Fibroblast of skin of back (primary cell): ENCODE measurements around the gene RNF39.

Source experiments
- DNase-seq: peaks from one replicate; pipeline ENCODE4 v3.0.0-alpha.2; 2013

The RNF39 gene

DNA sequence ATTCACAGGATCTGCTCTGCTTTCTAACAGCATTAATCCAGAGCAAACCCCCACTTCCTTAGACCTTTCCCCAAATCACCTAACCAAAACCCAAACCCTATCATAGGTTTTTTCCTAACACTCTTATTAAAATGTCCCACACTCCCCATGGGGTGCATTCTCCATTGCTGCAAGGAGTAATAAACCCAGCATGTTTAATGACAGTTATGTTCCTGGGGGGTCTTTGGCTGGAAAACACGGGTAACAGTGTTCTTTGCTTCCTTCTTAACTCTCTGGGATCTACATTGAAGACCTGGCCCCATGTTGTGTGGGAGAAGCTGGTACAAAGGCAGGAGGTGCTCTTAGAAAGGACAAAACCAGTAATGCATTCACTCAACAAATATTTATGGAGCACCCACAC, 21.3 kb upstream of the RNF39 start:
- DNase-seq, result no peak

DNA sequence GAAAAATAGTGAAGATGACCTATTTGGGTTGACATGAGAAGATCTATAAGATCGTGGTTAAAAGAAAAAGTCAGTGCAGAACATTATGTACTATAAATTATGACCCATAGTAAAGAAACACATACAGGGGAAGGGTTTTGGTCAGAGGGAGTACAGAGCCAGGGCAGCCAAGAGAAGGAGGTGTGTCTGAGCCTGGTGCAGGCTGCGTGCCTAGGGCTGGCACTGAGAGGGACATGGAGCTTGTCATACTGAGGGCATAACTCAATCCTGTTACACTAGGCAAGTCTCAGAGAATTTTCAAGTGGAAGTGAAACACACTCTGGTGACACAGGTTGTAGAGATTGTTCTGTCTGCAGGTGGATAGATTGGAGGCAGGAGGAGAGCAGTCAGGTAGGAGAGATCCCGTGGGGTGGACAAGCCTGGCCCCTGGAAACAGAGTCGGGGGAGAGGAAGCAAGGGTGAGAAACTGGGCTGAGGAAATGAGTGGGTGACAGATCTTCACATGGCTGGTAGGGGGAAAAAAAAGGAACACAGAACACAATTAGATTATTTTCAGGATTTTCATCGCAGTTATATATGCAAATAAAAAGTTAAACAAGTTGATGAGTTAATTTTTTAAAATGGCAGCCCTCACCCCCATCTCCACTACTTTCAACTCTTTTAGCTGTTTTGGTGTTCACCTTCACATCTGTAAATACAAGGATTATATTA, 18.5 kb upstream of the RNF39 start:
- no peak for DNase-seq

DNA sequence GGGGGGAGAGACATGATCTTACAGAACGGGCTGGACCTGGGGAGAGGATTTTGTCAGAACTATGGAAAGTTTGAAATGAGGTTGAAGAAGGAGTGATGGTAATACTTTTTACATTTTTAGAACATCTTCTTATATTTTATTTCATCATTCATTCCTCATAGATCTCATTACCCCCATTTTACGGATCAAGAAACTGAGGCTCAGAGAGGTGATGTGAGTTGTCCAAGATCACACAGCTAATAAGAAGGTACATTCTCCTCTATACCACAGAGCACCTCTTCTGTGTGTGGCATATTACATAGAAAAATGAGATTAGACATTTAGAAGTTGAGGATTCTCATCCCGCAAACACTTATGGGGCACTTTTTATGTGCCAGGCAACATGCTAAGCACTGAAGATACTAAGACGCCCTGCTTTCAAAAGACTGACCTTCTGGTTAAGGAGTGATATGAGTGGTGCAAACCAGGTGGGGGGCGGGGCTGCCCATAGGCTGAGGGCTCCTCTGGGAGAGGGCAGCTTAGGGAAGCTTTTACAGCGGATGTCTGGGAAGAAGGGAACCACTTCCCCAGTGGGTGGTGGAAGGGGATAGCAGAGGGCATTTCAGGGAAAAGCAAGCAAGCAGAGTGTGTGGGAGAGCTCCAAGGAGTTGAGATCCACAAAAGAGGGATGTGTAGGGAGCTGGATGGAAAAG, 17.4 kb upstream of the RNF39 start:
- no peak for DNase-seq

DNA sequence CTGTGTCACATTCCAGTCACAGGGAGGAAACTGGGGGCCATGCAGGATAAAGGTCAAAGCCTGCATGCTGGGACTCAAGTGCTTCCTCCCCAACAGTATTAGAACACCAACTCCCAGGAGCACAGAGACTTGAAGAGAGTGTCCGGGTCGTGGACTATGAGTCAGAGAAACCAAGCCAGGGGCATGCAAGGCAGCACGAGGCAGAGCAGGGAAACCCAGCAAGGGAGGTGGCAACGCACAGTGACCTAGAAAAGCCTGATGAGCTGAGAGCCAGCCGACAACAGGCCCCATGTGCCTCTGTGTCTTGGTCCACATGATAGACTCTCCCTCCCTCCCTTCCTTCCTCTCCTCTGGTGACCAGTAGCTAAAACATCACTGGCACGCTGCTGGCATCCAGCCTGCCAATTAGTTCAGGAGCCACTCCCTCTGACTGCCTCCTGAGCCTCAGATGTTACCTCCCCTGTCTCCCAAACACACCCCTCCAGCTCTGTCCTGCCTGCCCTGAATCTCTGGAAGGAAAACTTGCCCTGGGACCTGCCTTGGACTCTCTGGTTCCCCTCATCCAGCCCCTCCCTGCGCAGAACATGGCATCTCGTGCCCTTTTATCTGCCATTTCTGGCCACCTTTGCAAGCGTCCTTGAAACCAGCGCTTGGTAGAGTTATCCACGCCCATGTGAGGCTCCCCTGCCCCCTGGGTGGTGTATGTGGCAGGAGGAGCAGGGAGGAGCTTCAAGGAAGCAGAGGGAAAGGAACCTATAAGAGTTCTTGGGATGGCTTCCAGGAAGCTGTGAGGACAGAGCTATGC, 16.2 kb upstream of the RNF39 start:
- DNase-seq, result peak; percentile 82

DNA sequence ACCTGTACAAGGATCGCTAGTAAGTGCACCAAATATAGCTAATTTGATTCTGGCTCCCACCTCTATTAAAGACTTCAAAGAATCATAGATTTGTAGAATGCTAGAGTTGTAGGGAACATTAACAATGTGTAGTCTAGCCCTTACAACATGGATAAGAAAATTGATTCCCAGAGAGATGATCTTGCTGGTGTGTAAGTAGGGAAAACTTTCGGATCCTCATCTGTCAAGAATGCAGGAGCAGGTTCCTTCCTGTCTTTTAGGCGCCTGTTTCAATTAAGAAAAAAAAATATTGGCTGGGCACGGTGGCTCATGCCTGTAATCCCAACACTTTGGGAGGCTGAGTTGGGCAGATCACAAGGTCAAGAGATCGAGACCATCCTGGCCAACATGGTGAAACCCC, 12.3 kb upstream of the RNF39 start:
- DNase-seq, result no peak

GRCh38 chr6:30077218-30077617, 1.6 kb upstream of the RNF39 start:
- DNase-seq, result no peak

DNA sequence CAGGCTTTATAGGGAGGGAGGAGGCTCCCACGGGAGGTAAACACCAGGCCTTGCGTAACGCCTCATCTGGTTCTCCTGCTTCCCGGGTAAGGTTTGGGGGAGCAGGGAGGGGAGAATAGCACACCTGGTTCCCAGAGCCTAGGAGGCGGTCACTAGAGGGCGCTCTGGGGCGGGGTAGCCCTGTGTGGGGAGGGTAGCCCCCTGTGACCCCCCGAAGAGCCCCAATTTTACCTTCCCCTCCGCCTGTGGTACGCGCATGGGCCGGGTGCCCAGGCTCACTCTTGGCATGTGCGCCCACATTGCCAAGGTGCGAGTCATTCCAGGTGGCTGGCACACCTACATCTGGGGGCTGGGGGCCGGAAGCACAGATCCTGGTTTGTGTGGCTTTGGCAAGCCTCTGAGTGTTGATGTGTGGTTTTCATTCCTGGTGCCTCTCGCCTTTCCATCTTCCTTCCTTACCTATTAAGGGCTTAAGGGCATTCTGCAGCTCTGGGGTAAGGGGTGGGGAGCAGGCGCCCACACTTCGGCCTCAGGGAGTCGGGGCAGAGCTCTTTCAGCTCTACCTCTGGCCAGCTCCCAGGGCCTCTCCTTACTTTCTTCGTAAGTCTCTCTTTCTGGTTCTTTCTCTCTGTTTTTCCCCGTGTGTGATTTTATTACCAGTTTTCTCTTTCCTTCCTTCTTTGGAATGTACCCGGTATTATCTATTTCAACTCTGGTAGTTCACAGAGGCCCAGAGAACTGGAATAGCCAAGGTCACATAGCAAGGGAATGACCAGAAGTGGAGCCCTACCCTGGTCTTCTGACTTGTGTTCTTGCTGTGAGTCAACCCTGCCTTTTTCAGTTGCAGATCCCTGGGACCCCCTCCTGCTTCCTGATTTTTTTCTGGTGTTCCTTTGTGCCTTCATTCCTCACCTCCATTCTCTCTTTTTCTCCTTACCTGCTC, 492 bp upstream of the RNF39 start:
- no peak for DNase-seq

DNA sequence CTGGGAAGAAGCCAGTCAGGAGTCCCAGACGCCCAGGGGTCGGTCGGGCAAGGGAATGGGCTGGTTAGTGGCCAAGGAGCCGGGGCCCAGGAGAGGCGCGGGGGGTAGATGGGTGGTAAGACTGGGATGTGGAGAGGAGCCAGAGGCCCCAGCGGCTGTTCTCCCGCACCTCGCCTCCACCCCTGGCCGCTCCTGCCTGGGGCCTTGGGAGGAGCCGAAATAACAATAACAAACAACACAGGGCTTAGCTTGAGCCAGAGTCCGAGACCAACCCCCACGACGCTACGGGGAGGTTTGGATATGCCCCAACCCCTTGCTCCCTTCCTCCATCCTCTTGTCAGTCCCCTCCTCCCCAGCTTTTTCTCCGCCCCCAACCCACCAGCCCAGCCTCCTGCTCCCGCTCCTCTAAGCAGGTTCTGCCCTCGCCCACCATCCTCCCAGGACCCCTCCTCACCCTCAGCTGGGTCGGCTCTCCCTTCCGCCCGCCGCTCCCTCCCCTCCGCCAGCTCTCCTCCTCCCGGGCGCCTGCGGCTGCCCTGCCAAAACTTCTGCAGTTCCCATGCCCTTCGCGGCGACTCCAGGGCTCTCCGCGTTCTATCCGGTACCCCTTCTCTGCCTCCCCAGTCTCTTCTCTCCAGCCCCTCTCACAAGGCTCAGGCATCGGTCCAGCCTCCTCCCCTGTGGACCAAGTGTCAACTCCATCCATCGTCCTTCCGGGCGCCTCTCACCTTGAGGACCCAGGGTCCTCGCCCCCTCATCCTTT, 1.1 kb downstream of the RNF39 start:
- DNase-seq, result no peak

DNA sequence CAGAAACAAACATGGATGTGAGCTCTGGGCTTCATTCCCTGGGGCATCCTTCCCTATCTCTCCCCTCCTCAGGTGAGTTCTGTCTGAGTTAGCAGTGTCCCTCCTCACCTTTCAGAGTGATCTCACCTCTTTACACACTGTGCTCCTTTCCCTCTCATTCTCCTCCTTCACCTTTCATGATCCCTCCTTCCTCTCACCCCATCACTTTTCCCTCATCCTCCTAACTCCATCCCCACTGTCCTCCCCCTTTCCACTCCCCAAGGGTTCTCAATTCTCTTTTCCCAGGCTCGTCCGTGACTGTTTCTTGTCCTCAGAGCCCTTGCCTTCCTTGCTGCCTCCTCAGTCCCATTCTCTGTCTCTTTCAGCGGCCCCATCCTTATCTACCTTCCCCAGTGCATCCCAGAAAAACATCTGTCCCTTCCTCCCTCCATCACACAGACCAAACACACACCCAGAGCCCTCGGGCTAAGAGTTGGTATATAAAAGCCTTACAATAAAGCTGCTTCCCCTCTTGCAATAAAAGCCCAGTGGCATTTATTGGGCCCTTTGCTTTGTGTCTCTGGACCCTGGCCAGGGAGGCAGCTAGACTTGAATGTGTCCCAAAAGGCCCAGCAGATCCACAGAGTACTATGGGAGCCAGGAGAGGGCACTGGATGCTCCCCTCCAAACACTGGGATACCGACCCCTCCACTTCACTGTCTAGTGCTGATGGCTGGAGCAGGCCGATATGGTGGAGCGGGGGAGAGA, 1.9 kb downstream of the RNF39 start:
- DNase-seq, result no peak

DNA sequence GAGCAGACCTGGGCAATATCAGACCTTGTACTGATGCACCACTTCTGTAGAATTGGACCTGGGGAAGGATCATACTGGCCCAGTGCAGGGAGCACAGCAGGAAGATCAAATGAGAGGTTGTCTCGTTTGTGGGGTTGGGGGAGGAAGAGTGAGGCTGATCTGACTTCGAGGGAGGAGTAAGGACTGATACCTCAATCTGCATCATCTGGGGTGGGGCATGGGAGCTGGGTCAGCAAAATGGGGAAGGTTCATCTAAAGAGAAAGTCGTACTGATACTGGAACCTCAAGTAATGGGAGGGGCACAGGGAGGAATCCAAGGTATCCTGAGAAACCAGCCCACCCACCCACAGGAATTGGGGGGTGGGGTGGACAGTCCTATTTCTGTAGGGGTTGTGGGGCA, 3.7 kb downstream of the RNF39 start:
- DNase-seq, result no peak

GRCh38 chr6:30071081-30071818, 4.3 kb downstream of the RNF39 start:
- peak; percentile 27 for DNase-seq

DNA sequence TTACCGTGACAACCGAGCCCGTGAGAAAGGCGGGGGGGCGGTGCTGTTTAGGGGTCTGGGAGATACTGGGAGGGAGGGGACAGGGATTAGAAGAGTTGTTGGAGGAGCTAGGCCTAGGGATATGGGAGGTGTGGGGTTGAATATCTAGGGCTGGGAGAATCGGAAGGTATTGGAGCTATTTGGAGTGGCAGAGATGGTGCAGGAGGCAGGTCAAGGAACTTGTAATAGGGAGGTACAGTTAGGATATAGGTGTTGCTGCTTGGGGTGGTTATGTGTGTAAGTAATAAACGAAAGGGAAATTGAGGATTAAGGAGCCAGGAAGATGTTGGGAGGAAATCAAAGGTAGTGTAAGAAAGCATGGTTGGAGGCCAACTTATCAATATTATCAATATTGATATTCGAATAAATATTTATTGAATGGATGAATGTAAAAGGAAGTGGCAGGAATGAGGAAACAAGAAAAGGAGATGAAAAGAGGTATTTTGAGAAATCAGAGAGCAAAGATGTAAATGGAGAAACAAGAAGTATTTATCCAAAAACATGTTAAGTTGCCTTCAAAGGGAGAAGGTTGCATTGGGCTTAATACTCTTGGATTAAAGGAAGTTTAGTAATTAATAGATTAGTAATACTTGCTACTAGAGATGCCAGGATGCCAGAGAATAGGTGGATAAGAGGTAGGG, 8.0 kb downstream of the RNF39 start:
- DNase-seq, result no peak

DNA sequence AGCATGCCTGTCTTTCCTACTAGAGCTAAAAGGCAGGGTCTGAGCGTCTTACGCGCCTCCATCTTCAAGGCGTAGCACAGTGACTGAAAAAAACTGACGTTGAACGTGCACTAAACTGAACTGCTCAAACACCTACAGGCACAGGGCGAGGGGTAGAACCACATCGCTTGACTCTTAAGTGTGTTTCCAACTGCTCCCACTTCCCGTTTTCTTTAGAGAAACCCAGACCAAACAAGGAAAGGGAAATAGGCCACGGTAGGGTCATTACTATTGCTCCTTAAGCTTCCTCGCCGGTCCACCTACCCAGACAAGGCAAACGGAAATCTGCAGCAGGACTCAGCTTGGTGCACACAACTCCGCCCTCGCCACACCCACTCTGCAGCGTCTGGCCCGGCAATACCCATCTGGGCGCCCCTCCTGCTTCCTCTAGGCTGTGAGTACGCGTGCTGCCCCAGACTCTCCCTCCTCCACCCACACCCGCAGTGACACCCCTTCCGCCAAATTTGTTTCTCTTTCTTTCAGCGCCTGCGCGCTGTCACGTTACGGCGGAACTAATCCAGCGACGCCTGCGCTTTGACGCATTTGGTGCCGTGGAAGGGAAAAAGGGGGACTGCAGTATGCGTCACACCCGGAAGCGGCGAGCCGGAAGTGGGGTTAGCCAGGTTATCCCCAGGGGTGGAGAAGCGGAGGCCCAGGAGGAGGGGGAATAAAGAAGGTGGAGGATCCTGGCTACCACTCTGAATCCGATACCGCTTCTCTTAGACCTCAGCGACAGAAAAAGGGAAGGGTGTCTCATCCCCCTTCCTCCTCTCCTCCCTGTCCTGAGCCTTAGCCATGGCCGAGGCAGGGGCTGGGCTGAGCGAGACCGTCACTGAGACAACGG, 8.8 kb downstream of the RNF39 start, which contains the start of gene PPP1R11:
Gene PPP1R11, plus strand, starts transcription at position 622 of the 883 bp plus-strand sequence. Its CDS starts 213 bp downstream, at position 835.
- DNase-seq, result peak; percentile 99

DNA sequence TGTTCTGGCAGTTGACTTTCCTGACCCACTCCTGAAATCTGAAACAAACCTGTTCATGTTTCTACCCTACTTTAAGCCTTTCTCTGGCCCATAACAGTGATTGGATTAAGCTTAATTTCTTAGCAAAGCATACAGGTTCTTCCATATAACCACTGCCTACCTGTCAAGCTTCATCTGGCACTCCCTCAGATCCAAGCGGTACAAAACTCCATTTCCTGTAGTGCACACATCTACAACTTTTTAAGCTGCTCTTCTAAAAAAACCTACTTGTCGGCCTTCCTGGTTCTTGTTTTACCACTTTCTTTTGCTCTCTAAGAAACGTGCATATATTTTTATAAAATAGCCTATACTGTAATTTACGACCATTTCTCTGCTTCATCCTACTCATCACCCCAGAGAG, 9.5 kb downstream of the RNF39 start:
- DNase-seq, result no peak

- no peak for DNase-seq
Measured at GRCh38 chr6:30063315-30063714, 12.3 kb downstream of the RNF39 start.

DNA sequence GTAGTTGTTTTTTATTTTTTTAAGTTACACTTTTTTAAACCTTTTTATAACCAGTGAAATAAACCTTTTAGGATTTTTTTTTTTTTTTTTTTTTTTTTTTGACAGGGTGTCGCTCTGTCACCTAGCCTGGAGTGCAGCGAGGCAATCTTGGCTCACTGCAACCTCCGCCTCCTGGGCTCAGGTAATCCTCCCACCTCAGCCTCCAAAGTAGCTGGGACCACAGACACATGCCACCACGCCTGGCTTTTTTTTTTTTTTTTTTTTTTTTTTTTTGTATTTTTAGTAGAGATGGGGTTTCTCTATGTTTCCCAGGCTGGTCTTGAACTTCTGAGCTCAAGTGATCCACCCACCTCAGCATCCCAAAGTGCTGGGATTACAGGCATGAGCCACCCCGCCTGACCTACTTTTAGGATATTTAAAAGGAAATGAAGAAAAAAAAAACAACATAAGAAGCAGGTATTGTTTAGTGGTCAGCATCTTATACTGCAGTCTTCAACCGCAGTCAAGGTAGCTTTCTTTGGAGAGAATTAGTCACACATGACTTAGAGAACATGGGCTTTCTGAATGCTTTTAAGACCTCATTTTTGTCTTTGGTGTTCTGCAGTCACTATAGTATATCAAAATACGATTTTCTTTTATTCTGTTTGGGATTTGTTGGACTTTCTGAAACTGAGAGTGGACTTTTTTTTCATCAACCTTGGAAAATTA, 12.9 kb downstream of the RNF39 start:
- DNase-seq, result no peak

DNA sequence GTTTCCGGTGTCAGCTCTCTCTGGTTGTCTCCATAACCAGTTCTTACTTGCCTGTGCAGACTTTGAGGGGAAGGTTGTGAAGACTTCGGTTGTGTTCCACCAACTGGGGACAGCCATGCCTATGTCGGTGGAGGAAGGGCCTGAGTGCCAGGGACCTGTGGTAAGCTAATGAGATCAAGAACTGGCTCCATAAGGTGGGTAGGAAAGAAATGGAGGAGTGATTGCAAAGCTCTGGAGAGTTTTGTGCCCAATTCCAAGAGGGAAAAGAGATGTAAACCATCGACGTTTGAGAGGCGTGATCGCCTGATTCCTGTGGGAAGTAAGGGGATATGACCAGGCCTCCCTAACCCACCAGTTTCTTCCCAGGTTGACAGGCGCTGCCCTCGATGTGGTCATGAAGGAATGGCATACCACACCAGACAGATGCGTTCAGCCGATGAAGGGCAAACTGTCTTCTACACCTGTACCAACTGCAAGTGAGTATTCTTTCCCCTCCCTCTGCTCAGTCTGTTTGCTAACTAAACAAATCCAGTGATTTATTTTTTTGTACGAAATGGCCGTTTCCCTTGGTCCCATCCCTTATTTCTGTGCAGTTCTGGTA, 13.6 kb downstream of the RNF39 start:
- DNase-seq, result peak; percentile 30
